ENCODE results near the gene SLF2.
"Not testable (repeated sequence)": the region's sequence is repeated elsewhere in the genome, so short reads cannot be mapped to it uniquely, and the experiment has no call there.

SLF2 gene

DNA sequence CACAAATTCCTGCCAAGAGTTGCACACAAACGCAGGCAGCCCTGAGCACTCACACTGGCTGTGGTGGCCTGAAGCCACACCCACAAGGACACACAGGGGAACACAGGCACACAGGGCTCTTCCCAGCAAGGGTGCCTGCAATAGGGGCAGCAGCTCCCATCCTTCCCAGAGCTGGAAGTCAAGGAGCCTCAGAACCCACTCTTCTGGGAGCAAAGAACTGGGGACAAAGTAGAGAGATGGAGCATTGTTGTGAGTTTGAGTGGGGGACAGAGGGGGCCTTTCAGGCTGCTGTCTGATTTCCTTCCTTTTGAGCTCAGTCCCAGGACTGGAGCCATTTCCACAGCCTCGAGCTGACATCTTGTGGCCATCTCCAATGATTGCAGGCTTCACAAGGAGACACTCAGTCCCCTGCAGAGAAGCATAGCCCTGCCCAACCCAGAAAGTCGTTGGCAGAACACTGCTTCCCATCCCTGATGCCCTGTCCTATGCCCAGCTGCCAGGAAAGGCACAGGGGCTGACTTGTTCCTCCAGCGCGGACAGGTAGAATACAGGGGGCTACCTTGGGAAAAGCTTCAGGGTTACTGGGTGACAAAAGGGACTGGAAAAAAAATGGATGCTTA is 34.4 kb upstream of the SLF2 start:
- peak; percentile 27 for DNase-seq

DNA sequence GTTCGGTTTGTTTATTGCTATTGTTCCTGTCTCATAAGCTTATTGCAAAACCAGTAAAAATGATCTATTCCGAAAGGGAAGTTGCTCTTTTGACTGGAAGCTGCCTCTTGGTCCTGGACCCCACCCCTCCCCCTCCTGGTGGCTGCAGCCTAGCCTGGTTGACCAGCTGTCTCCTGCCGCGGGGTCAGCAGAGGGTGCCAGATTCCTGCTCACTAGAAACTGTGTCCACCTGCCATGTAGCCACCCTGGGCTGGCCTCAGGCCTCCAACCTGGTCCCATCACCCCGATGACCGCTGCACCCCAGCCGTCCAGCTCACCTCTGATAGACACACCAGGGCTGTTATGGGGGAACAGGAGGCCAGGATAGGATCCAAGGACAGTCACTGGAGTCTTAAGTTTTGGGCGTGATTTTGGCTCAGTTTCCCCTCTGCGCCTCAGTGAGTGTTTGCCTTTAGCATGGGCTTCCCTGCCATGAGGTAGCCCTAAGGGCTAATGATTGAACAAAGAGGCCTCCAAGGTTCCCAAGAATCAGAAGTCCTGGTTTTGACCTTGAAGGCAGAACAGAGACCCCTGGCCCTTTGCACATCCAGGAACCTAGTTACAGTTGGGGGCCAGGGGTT is 32.9 kb upstream of the SLF2 start:
- DNase-seq = no peak

DNA sequence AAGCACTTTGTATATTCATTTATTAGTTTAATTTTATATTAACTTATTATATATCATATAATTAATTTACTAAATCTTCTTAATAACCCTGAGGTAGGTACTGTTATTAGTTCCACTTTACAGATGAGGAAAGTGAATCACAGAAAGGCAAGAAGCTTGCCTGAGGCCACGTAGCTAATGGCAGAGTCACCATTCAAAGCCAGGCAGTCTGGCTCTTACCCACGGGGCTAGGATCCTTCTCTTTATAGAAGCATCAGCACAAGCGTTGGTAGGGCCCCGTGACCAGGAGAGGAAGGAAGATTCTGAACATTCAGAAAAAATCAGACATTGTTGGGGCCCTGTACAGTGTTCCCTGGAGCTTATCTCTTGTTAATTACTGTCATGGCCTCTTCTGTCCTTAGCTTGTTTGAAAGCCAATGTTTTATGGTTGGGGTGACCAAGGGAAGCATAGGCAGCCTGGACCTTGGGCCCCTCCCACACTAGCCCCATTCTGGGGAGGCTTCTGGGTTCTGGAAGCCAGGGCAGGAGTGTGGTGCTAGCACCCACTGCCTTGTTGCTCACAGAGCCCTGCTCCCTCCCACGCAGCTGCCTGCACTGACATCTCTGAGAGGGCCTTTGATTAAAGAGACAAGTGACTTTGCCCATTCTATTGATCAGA is 31.1 kb upstream of the SLF2 start:
- DNase-seq = no peak

DNA sequence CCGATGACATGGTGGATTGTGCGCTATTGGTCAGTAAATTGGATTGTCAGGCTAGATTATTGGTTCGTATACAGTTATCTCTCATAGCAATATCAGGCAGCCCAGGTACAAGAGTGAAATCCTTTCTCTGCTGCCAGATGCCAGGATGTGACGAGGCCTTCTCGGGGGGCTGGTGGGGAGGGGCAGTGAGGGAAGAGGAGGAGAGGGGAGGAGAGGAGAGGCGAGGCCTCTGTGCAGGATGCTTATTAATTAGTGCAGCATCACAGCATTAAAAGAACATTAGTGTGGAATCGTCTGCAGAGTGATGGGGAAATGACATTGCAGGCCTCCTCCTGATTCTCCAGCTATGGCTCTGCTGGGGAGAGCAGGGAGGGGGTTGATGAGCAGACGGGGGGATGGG is 30.5 kb upstream of the SLF2 start:
- no peak for DNase-seq

DNA sequence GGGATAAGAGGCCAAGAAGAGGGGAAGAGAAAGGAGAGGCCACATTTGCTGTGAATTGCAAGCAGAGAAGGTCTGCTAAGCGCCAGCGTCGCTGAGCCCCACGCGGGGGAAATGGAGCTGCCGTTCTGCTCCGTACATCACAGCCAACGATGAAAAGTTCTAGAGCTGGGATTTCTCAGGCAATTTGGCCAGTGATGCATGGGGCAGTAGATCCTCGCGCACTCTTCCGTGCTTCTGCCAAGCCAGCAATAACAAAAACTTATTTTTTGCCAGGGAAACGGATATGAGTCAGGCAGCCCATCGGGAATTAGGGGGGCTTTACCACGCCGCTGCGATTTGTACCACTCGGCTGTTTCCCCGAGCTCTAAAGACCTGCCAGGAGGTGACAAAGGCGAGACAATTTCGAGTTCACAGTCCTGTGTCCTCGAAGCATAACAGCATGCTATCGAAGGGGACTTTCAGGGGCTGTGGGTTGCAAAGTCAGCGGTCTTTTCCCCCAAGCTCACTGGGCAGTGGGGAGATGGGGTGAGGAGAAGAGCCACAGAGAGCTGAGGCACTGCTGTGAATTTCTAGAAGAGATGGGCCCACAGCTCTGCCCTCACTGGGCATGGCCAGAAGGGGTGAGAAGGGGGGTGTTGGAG is 30.0 kb upstream of the SLF2 start:
- DNase-seq = no peak

DNA sequence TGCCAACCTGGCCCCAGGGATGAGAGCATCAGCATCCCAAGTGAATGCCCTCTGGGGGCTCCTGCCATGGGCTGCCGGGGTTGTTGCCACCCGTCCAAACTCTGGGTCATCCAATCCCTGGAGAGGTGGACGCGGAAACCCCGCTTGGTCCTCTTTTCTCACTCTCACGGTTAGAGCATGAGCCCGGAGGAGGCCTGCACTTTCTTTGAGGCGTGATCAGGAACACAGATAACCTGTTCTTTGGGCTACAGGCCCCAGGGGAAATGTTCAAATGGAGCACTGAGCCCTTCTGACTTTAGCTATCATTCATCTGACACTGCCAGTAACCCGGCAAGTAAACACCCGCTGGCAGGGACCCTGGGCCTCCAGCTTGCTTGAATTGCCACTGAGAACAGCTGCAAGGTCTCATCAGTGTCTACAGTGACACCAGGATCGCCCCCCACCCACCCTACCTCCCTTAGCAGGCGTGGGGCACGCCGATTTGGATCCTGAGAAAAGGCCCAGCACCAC is 29.4 kb upstream of the SLF2 start:
- no peak for DNase-seq

DNA sequence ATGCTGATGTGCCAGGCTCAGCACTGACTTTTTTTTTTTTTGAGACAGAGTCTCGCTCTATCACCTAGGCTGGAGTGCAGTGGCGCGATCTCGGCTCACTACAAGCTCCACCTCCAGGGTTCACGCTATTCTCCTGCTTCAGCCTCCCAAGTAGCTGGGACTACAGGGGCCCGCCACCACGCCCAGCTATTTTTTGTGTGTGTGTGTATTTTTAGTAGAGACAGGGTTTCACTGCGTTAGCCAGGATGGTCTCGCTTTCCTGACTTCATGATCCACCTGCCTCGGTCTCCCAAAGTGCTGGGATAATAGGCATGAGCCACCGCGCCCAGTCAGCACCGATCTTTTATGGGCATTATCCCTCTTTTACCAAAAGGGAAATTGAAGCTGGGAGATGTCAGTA is 27.2 kb upstream of the SLF2 start:
- DNase-seq = not testable (repeated sequence)

DNA sequence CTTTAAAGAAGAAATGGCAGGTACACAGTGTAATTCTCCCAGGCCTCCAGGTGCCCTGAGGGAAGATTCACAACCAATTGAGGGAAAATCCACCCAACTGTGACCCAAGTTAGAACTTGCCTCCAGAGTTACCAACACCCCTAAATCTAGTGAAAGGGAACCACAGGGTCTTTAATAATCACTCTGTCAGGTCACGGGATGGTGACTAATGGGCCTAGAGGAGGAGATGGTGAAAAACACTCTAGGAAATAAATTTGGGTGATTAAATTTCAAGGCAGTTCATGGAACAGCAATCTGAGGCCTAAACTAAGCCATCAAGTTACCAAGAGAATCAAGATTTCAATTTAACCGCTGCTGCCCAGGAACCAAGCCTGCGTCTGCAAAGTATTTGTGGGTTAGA is 26.7 kb upstream of the SLF2 start:
- DNase-seq = no peak

DNA sequence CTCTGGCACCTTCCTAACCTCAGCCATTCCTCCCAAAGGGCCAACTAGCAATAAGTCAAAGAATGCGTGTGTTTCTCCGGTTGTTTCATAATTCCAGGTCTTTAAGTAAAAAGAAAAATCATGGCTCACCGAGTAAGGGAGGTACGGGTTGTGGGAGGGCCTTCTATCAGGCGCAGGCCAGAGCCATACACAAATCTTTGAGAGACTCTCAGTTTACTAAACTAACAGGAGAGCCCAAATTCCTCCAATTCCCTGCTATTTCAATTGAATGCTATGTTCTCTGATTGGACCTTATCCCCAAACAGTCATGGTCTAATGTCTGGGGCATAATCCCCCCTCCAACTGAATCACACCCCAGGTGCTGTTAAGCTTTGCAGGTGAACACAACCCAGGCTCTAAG is 26.2 kb upstream of the SLF2 start:
- no peak for DNase-seq

DNA sequence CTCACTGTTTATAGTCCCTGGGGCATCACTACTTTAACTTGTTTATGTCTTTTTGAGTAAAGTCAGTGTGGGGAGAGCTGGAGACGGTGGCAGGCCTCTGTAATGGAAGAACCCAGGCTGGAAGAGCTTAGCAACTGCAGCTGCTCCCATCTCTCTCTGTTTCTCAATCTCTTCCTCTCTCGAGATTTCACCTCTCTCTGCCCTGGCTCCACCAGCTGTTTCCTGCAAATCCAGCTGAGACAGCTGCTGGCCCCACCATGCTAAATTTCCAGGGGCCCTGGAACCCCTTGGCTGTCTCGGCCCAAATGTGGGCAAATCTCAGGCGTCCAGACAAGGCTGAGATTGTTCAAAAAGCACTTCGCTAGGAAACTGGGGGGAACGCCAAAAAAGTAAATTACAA is 25.8 kb upstream of the SLF2 start:
- no peak for DNase-seq

DNA sequence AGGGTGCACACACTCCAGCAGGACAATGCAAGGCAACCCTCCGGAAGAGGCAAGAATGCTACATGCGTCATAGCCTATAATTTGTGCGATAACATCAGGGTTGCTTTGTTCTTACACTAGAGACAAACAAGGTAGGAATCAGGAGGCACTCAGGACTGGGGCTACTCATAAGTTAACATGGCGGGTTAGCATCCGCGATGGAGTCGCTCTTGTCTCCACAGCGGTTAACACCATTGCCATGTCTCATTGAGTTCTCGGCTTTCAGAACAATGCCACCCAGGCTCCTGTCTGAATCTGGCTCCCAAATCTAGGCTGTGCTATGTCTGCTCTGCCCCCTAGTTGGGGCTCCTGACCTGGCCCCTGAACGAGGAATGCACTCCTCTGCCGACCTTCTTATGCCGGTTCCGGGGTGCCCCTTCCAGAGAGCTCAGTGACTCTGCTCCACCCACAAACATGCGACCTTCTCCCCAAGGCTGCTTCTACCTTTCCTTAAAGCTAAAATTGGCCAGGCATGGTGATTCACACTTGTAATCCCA is 24.9 kb upstream of the SLF2 start:
- no peak for DNase-seq

DNA sequence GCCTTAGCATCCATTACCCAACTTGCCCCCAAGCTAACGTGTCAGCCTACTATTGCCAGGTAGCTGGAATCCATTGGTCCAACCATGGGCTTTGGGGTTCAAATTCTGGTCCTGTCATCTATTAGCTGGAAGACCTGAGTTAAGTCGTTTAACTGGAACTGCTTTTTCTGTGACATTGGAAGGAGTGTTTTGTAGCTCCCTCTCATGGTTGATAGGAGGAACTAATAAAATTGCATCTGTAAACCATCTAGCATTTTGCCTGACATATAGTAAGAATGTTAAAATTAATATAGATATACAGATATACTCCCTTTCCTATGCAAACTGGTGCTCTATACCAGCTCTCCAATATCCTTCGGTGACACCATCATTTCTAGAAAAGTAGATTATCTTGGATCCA is 23.8 kb upstream of the SLF2 start:
- no peak for DNase-seq

DNA sequence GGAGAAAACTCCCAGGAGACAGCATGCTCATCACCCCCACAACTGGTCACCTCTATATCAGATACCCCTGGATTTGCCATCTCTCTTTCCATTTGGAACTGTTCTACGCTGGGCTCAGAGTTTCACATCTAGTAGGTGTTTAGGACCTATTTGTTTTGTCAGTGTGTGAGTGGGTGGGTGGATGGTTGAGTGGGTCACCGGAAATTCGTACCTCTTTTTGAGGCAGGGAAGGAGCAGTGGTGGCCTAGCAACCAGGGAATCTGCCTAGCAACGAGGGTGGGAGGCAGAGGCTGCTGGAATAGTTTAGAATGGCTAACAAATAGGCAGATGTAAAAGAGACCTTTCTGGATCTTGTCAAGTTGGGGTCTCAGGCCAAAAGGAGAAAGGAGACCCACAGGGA is 23.2 kb upstream of the SLF2 start:
- DNase-seq = no peak

DNA sequence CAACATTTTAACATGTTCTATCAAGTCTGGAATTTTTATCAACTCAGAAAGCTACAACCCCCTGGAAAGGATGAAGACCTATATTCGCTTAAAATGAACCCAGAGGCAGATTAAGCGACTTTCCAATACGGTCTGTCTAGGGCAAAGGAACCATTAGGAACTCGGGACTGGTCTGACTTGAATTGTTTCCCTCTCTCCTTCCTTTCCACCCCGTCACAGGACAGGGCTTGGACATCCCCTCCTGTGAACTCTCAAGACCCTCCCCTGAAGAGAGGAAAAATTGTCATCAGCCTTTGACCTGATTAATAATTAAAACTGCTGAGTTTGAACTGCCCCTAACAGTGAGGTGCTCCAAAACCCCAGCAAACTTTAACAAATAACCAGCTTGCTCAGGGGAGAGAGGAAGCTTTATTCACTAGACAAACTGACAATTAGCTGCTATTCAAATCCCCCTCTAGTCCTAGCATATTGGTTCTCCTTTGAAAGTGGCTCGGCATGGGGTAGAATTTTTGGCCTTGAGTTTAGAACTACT is 22.6 kb upstream of the SLF2 start:
- no peak for DNase-seq

DNA sequence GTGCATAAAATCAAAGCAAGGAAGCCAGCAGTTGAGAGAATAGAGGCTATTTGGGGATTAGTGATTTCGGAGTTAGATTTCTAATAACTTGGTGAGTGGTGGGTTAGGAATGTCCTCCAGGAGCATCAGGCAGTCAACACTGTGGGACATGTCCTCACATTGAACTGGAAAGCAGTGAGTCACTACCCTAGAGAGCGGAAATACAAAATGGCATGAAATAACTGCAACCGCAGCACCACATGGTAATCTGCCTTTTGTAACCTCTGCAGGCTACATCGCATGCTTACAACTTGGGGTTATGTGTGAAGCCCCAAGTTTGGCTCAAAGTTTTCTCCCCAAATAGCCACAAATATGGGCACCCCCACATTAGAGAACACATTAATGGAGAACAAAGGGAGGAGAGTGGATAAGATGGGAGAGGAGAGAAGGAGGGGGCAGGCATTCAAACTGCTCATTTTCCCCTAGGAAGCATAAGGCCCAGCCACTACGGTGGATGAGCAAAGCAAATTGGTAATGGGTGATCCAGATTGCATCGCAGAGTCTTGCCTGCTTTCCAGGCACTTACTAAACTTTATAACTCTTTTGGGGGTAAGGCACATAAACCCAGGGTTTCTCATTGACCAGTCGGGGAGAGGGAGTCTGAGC is 22.0 kb upstream of the SLF2 start:
- no peak for DNase-seq

DNA sequence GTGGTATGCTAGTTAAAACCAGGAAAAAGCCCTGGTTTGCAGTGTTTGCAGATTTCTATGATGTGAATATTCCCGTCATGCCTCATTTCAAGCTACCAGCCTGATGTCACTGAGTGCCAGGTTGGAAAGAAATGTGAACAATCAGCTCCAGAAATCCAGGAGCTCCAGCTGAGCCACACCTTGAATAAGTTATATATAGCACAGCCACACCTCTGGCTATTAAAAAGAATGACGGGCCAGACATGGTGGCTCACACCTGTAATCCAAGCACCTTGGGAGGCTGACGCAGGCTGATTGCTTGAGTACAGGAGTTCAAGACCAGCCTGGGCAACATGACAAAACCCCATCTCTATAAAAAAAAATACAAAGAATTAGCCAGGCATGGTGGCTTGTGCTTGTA is 18.7 kb upstream of the SLF2 start:
- no peak for DNase-seq

DNA sequence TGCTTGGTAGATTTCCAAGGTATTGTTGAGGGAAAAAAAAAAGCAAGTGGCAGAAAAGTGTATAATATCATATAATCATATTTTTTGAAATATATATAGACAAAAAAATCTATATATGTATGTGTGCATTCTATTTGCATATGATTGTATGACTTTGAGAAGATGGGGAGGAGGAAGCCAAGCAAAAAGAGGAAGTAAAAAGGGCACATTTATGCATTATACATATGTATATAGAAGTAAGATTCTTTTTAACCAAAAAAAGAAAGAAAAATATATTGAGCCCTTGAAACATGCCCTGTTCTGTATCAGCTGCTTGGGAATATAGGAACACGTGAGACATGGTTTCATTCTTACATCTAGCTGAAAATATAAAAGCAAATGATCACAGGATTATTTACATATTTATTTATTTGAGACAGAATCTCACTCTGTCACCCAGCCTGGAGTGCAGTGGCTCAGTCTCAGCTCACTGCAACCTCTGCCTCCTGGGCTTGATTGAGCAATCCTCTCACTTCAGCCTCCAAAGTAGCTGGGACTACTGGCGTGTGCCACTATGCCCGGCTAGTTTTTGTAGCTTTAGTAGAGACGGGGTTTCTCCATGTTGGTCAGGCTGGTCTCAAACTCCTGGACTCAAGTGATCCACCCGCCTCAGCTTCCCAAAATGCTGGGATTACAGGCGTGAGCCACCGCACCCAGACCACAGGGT is 18.0 kb upstream of the SLF2 start:
- no peak for DNase-seq

DNA sequence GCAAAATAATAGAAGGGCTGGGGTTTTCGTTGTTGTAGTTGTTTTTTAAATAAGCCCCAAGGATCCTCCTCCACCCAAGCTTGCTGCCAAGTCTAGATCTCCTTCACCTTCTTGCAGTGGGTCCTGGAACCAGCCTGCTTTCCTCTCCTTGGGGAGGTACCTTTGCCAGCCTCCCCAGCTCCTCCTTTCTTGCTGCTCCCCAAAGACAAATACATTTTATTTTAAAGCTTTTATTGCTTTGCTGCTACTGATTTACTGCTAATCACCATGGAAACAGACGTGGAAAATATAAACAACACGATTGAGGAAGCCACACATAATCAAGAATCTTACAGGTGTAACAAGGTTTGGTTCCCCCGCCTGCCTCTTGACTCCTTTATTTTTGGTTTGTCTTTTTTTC is 17.4 kb upstream of the SLF2 start:
- DNase-seq = no peak

DNA sequence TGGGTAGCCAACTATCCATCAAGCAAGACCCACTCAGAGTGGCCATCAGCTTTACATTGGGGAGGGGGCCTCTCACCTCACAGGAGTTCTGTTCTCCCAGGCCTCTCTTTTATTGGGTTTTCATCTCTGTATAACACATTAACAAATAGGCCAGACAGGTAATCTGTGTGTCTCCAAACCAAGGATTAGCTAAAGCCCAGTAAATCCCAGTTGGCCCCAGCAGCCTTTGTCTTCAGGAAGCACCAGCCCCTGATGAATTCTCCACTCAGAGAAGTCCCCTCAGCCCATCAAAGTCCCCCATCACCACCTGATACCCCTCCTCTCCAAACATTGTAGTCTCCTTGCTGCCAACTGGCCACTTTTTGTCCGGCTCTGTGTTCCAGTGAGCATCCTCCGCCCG is 16.9 kb upstream of the SLF2 start:
- no peak for DNase-seq

DNA sequence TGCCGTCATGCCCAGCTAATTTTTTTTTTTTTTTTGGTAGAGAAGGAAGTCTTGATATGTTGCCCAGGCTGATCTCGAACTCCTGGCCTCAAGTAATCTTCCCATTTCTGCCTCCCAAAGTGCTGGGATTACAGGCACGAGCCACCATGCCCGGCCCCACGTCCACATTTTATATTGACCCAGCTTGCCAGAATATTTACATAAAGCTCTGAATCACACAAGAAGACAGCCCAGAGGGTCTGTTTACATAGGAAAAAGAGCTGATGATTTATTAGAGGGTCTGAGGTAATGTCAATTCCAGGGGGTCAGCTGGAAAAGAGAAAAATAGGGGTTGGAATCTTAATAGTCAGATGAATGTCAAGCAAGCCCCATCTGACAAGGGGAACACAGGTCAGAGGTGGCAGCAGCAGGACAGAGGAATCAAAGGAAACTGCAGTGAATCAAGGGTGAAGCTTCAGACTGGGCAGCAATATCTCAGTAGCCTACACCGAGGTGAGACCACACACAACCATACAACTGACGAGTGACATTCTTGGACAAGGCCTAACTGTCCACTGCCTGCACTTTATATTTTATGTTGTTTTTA is 15.8 kb upstream of the SLF2 start:
- DNase-seq = no peak

DNA sequence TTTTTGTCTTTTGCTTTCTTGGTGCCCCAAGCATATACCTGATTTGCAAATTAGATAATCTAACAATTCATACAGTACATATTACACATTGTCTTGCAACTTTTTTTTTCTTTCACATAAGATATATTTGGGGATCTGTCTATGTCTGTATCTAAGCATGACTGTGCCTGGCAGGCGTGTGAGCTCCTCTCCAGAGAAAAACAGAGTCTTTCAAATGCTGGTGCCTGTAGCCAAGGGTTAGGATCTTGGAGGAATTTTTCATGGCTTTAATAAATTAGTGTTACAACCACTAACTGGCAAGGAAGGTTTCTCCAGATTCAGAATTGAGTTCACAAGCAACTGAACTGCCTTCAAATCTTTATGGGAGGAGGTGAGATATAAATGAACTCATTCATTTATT is 14.8 kb upstream of the SLF2 start:
- no peak for DNase-seq

DNA sequence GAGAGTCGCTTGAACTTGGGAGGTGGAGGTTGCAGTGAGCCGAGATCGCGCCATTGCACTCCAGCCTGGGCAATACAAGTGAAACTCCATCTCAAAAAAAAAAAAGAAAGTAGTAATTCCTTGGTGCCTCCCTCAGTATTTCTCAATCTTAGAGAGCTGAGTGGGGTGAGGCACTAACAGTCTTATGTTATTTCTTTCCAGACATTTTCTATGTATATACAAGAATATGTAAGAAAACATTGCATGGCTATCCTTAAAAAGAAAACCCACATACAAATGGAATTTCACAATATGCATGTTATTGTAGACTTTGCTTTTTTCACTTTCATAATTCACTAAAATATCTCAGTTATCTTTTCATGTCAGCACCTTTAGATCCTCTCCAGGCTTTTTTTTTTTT is 13.6 kb upstream of the SLF2 start:
- DNase-seq = no peak

Measured in CD4-positive, alpha-beta T cell treated with Interleukin-17A for 4 hours (primary cell).